ENCODE measurements around the gene MAGEF1. TPM values are rescaled to one million over a fixed set of nuclear protein-coding genes. Genes with fewer than 3 reads are reported as not detected.

The MAGEF1 gene
- total RNA-seq, 1 donor from 2014 or later = 26.2 TPM

- Mint-ChIP-seq H3K4me3 (ENCODE audit: unreplicated experiment) (no peak overlapping the region), H3K27me3 (ENCODE audit: low read depth, unreplicated experiment) (peaks cover 36% of the 10 kb centered on the region), H3K36me3 (ENCODE audit: low read depth, unreplicated experiment) (no peaks in the 10 kb centered on the region), H3K9me3 (ENCODE audit: unreplicated experiment) (peaks cover 3% of the 10 kb centered on the region), H3K27ac (ENCODE audit: unreplicated experiment) (no peak overlapping the region), H3K4me1 (ENCODE audit: low read depth, unreplicated experiment) (peaks cover 17% of the 10 kb centered on the region)
- H3K79me2 ChIP-seq (ENCODE audit: insufficient read depth, low read length) = no peaks in the 10 kb centered on the region
- no peak overlapping the region for H3K27ac ChIP-seq (ENCODE audit: low read depth, low read length)
- H3K9me3 ChIP-seq (ENCODE audit: insufficient read depth, low read depth, low read length) = no peaks in the 10 kb centered on the region
- TF ChIP-seq CTCF (IDR thresholded peaks at IDR 0.05; ENCODE audit: insufficient read depth, low read depth, low read length) (no peak), EZH2 (IDR thresholded peaks at IDR 0.05; ENCODE audit: insufficient read depth, low read length) (no peak)
- peaks cover 15% of the 10 kb centered on the region for H3K4me1 ChIP-seq (ENCODE audit: insufficient read depth, low read length)
- no peaks in the 10 kb centered on the region for H3K36me3 ChIP-seq (ENCODE audit: insufficient read depth, low read length)
- no peak for DNase-seq (ENCODE audit: low read depth)
- no peak overlapping the region for H3K9ac ChIP-seq (ENCODE audit: low read length)
- peak overlapping the region; percentile 47 for H2AFZ ChIP-seq (ENCODE audit: low read depth, low read length)
- peaks cover 3% of the 10 kb centered on the region for H3K27me3 ChIP-seq (ENCODE audit: insufficient read depth, low read length)
- H4K20me1 ChIP-seq (ENCODE audit: insufficient read depth, low read length) = no peaks in the 10 kb centered on the region
- FAIRE-seq = no peak
- H3K4me3 ChIP-seq (ENCODE audit: insufficient read depth, low read depth, low read length) = no peak overlapping the region
- no peak overlapping the region for H3K4me2 ChIP-seq (ENCODE audit: low read length)
Observed at GRCh38 chr3:184760337-184761074, 48.6 kb upstream of the MAGEF1 start.

- Histone ChIP-seq H3K4me1 (ENCODE audit: insufficient read depth, low read length) (peaks cover 15% of the 10 kb centered on the region), H3K9ac (ENCODE audit: low read length) (no peak overlapping the region), H3K79me2 (ENCODE audit: insufficient read depth, low read length) (no peaks in the 10 kb centered on the region), H4K20me1 (ENCODE audit: insufficient read depth, low read length) (no peaks in the 10 kb centered on the region), H3K4me3 (ENCODE audit: insufficient read depth, low read depth, low read length) (no peak overlapping the region), H3K27me3 (ENCODE audit: insufficient read depth, low read length) (peaks cover 3% of the 10 kb centered on the region), H2AFZ (ENCODE audit: low read depth, low read length) (no peak overlapping the region), H3K9me3 (ENCODE audit: insufficient read depth, low read depth, low read length) (no peaks in the 10 kb centered on the region), H3K36me3 (ENCODE audit: insufficient read depth, low read length) (no peaks in the 10 kb centered on the region), H3K4me2 (ENCODE audit: low read length) (no peak overlapping the region), H3K27ac (ENCODE audit: low read depth, low read length) (no peak overlapping the region)
- Mint-ChIP-seq H3K27ac (ENCODE audit: unreplicated experiment) (no peak overlapping the region), H3K27me3 (ENCODE audit: low read depth, unreplicated experiment) (peaks cover 35% of the 10 kb centered on the region), H3K9me3 (ENCODE audit: unreplicated experiment) (peaks cover 3% of the 10 kb centered on the region), H3K4me1 (ENCODE audit: low read depth, unreplicated experiment) (peaks cover 10% of the 10 kb centered on the region), H3K4me3 (ENCODE audit: unreplicated experiment) (no peak overlapping the region), H3K36me3 (ENCODE audit: low read depth, unreplicated experiment) (no peaks in the 10 kb centered on the region)
- no peak for TF ChIP-seq CTCF (IDR thresholded peaks at IDR 0.05; ENCODE audit: insufficient read depth, low read depth, low read length)
- no peak for TF ChIP-seq EZH2 (IDR thresholded peaks at IDR 0.05; ENCODE audit: insufficient read depth, low read length)
- FAIRE-seq = no peak
- DNase-seq (ENCODE audit: low read depth) = no peak
Observed at GRCh38 chr3:184759666-184760200, 47.9 kb upstream of the MAGEF1 start.

GRCh38 chr3:184758056-184758455, 46.2 kb upstream of the MAGEF1 start:
- Mint-ChIP-seq H3K27ac (ENCODE audit: unreplicated experiment) (no peak overlapping the region), H3K4me3 (ENCODE audit: unreplicated experiment) (no peak overlapping the region), H3K4me1 (ENCODE audit: low read depth, unreplicated experiment) (peaks cover 10% of the 10 kb centered on the region), H3K9me3 (ENCODE audit: unreplicated experiment) (peaks cover 3% of the 10 kb centered on the region), H3K36me3 (ENCODE audit: low read depth, unreplicated experiment) (no peaks in the 10 kb centered on the region), H3K27me3 (ENCODE audit: low read depth, unreplicated experiment) (peaks cover 34% of the 10 kb centered on the region)
- no peak for DNase-seq (ENCODE audit: low read depth)
- H3K27me3 ChIP-seq (ENCODE audit: insufficient read depth, low read length) = no peaks in the 10 kb centered on the region
- H3K4me3 ChIP-seq (ENCODE audit: insufficient read depth, low read depth, low read length) = no peak overlapping the region
- H3K36me3 ChIP-seq (ENCODE audit: insufficient read depth, low read length) = no peaks in the 10 kb centered on the region
- no peaks in the 10 kb centered on the region for H3K79me2 ChIP-seq (ENCODE audit: insufficient read depth, low read length)
- no peak overlapping the region for H3K9ac ChIP-seq (ENCODE audit: low read length)
- H3K27ac ChIP-seq (ENCODE audit: low read depth, low read length) = no peak overlapping the region
- FAIRE-seq = no peak
- no peaks in the 10 kb centered on the region for H3K9me3 ChIP-seq (ENCODE audit: insufficient read depth, low read depth, low read length)
- no peaks in the 10 kb centered on the region for H4K20me1 ChIP-seq (ENCODE audit: insufficient read depth, low read length)
- no peak overlapping the region for H2AFZ ChIP-seq (ENCODE audit: low read depth, low read length)
- peaks cover 15% of the 10 kb centered on the region for H3K4me1 ChIP-seq (ENCODE audit: insufficient read depth, low read length)
- H3K4me2 ChIP-seq (ENCODE audit: low read length) = no peak overlapping the region
- TF ChIP-seq EZH2 (IDR thresholded peaks at IDR 0.05; ENCODE audit: insufficient read depth, low read length) (no peak), CTCF (IDR thresholded peaks at IDR 0.05; ENCODE audit: insufficient read depth, low read depth, low read length) (no peak)

Data from astrocyte (in vitro differentiated cells and primary cell).